Measurements from ENCODE around the gene NFKB1.

NFKB1 gene

DNA sequence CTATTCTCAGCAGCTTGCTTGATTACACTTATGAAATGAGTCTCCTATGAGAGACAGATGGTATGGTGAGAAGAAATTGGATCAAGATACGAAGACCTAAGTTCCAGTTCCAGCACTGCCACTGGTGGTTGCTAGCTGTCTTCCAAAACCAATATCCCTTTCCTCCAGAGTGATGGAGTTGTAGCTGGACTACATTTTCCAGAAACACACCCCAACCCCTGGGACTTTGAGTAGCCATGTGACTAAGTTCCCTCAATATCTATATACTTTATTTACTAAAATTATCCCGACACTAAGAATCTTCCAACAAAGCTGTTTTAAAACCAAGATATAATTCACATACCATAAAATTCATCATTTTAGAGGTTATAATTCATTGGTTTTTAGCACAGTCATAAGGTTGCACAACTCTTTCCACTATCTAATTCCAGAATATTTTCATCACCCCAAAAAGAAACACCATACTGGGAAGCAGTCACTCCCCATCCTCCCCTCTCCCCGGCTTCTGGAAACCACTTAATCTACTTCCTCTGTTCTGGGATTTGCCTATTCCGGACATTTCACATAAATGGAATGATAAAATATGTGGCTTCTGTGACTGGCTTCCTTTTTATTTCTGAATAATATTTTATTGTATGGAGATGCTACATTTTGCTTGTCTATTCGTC, 141.6 kb downstream of the NFKB1 start:
- Histone ChIP-seq H3K36me3 (peaks cover 10 to 29% (median 15%) of the 10 kb centered on the region in 3 donors), H3K27me3 (no peaks in the 10 kb centered on the region), H3K27ac (no peak overlapping the region), H3K9me3 (no peaks in the 10 kb centered on the region), H3K4me1 (no peaks in the 10 kb centered on the region), H3K4me3 (no peak overlapping the region)
- DNase-seq: peak in 1 of 2 donors; percentile 27
- TF ChIP-seq, protein P1, sequence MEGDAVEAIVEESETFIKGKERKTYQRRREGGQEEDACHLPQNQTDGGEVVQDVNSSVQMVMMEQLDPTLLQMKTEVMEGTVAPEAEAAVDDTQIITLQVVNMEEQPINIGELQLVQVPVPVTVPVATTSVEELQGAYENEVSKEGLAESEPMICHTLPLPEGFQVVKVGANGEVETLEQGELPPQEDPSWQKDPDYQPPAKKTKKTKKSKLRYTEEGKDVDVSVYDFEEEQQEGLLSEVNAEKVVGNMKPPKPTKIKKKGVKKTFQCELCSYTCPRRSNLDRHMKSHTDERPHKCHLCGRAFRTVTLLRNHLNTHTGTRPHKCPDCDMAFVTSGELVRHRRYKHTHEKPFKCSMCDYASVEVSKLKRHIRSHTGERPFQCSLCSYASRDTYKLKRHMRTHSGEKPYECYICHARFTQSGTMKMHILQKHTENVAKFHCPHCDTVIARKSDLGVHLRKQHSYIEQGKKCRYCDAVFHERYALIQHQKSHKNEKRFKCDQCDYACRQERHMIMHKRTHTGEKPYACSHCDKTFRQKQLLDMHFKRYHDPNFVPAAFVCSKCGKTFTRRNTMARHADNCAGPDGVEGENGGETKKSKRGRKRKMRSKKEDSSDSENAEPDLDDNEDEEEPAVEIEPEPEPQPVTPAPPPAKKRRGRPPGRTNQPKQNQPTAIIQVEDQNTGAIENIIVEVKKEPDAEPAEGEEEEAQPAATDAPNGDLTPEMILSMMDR (IDR thresholded peaks at IDR 0.05): no peak
- intact Hi-C loops (cut with DNase I; ENCODE audit: low total_unique reads): no loop called here

GRCh38 chr4:102647117-102647516, 146.0 kb downstream of the NFKB1 start:
- no peak overlapping the region for H3K4me3 ChIP-seq
- TF ChIP-seq, protein P1 (IDR thresholded peaks at IDR 0.05): no peak
- intact Hi-C loops (cut with DNase I; ENCODE audit: low total_unique reads): no loop called here
- DNase-seq: no peak
- H3K27me3 ChIP-seq: no peaks in the 10 kb centered on the region
- no peak overlapping the region for H3K27ac ChIP-seq
- H3K36me3 ChIP-seq: peaks cover 19 to 34% (median 21%) of the 10 kb centered on the region in 3 donors
- H3K4me1 ChIP-seq: no peaks in the 10 kb centered on the region
- H3K9me3 ChIP-seq: no peaks in the 10 kb centered on the region

GRCh38 chr4:102657206-102657605, 156.0 kb downstream of the NFKB1 start:
- no peaks in the 10 kb centered on the region for H3K9me3 ChIP-seq
- no peaks in the 10 kb centered on the region for H3K27me3 ChIP-seq
- TF ChIP-seq, protein P1 (IDR thresholded peaks at IDR 0.05): no peak
- intact Hi-C loops (cut with DNase I; ENCODE audit: low total_unique reads): no loop called here
- H3K4me1 ChIP-seq: no peaks in the 10 kb centered on the region
- no peak overlapping the region for H3K27ac ChIP-seq
- peaks cover 3 to 21% (median 6%) of the 10 kb centered on the region in 3 donors for H3K36me3 ChIP-seq
- no peak overlapping the region for H3K4me3 ChIP-seq
- no peak for DNase-seq

- Histone ChIP-seq H3K9me3 (no peaks in the 10 kb centered on the region), H3K4me3 (no peak overlapping the region), H3K27me3 (no peaks in the 10 kb centered on the region), H3K36me3 (peaks cover 16 to 29% (median 29%) of the 10 kb centered on the region in 3 donors), H3K4me1 (no peaks in the 10 kb centered on the region), H3K27ac (no peak overlapping the region)
- DNase-seq: no peak
- TF ChIP-seq, protein P1 (IDR thresholded peaks at IDR 0.05): no peak
- intact Hi-C loops (cut with DNase I; ENCODE audit: low total_unique reads): no loop called here
These were observed 161.9 kb downstream of the NFKB1 start for GRCh38 chr4:102663073-102663472.

DNA sequence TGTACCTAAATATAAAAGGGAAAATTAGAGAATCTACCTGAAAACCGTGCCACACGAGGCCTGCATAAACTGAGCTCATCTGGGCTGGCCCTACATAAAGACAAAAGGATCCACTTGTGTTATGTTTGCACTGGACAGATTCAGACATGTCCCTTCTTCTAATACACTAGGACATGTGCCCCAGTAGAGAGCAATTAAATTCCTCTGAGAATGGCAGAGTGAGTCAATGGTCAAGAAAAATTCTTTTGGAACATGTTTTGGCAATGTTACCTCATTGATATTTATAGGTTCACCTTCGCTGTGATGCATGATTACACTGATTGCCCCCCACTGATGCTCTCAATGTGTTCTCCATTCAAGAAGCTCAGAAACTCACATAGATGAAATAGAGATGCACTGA, 164.4 kb downstream of the NFKB1 start:
- TF ChIP-seq, protein P1 (IDR thresholded peaks at IDR 0.05): no peak
- peaks cover 21 to 25% (median 24%) of the 10 kb centered on the region in 3 donors for H3K36me3 ChIP-seq
- no peak overlapping the region for H3K4me3 ChIP-seq
- intact Hi-C loops (cut with DNase I; ENCODE audit: low total_unique reads): no loop called here
- no peak overlapping the region for H3K27ac ChIP-seq
- H3K4me1 ChIP-seq: no peaks in the 10 kb centered on the region
- no peaks in the 10 kb centered on the region for H3K9me3 ChIP-seq
- H3K27me3 ChIP-seq: no peaks in the 10 kb centered on the region
- DNase-seq: no peak

All from tibial artery (tissue), 4 donors.